ENCODE measurements around the gene SPTLC1. TPM values are rescaled to one million over a fixed set of nuclear protein-coding genes. Genes with fewer than 3 reads are reported as not detected.

Gene SPTLC1
- total and polyA plus RNA-seq, 2 of the 13 experiments (the other 11 are each of a cell fraction or from before 2014, with no cell fraction given): 56.2 to 72.5 TPM

DNA sequence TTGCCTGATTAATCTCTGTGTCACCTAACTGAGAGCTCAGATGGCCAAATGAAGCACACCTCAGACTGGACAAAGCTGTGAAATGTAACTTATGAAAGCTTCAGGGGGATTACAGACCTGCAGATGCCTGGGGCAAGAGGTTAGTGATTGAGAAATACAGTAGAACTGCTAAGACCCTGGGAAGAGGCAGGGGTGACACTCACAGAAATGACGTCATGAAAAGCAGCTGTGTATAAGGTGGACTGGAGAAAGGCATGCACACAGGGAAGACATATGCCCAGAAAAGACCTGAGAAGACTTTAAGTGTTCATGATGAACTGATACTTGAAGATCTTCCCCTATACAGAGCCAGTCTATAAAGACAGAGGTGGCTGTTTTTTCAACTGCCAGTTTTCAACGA lies 49.3 kb upstream of the SPTLC1 start:
- 23% methylated on average over 2 of the region's 2 CpGs for WGBS (ENCODE audit: low lambda C conversion rate)
- in situ Hi-C loops (cut with HindIII; ENCODE audit: extremely low pct_ligation_motif_present, low pct_unique_long_range_greater_than_20kb): no loop called here
- Histone ChIP-seq H3K79me2 (ENCODE audit: insufficient read depth, low read length) (no peaks in the 10 kb centered on the region), H3K9ac (ENCODE audit: insufficient read depth, low read depth, low read length) (no peak overlapping the region), H3K36me3 (replicated peaks in 1 of 2; ENCODE audit: control insufficient read depth in 1 of 2, insufficient read depth in 2 of 2, low read length in 2 of 2) (no peaks in the 10 kb centered on the region), H3K9me3 (ENCODE audit: low read length) (no peaks in the 10 kb centered on the region), H3K4me3 (replicated peaks in 1 of 3; ENCODE audit: insufficient read depth in 1 of 3, low read depth in 2 of 3, low read length in 3 of 3) (no peak overlapping the region), H2AFZ (ENCODE audit: low read length) (no peak overlapping the region), H3K4me1 (ENCODE audit: insufficient read depth, low read length) (no peaks in the 10 kb centered on the region), H4K20me1 (ENCODE audit: insufficient read depth, low read length) (no peaks in the 10 kb centered on the region), H3K27me3 (ENCODE audit: control insufficient read depth in 1 of 2, insufficient read depth in 2 of 2, low read length in 2 of 2) (peaks cover 0 to 17% of the 10 kb centered on the region in 2 experiments; a peak in 2 of 5 replicates), H3K27ac (ENCODE audit: extremely low read length, insufficient read depth, low read length) (no peak overlapping the region), H3K4me2 (ENCODE audit: low read depth, low read length) (no peak overlapping the region)
- POLR2A ChIA-PET: no interaction called here
- FAIRE-seq: no peak
- CTCF ChIA-PET (ENCODE audit: low intra/inter-chr PET ratio, low total read pairs): no interaction called here
- DNase-seq (ENCODE audit: low spot score): no peak
- no peak for ATAC-seq
- no TSS peak for BruUV-seq (replicated peaks)
- peak; percentile 98 for TF ChIP-seq ATF7 (IDR thresholded peaks at IDR 0.05)
- TF ChIP-seq ATF7 (CRISPR knock-in tag; IDR thresholded peaks at IDR 0.05): no peak
- no peak for TF ChIP-seq FOSL1 (CRISPR knock-in tag; IDR thresholded peaks at IDR 0.05; ENCODE audit: borderline replicate concordance)
- peak; percentile 95 for TF ChIP-seq CREB1 (IDR thresholded peaks at IDR 0.05)
- TF ChIP-seq CREB1 (CRISPR knock-in tag; IDR thresholded peaks at IDR 0.05): no peak
- intact Hi-C loops (cut with micrococcal nuclease; ENCODE audit: unreplicated experiment): no loop called here

DNA sequence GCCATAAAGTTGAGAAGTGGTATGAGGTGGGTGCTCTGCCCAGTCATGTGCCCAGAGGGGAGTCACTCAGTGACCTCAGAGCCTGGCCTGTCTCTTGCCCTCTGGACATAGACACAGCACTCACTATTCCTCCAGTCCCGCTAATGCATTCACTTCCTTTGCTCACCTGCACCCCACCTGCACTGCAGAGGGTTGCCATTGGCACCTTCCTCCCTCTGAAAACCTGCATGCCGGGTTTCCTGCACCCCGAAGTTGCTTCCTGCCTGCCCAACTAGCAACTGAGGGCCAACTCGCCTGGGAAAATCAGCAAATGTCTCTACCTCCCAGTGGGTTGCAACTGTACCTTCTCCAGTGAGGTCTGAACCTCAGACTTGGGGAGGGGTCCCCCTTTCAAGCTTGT lies 48.1 kb upstream of the SPTLC1 start:
- no peak overlapping the region for H3K27ac ChIP-seq (ENCODE audit: extremely low read length, insufficient read depth, low read length)
- FAIRE-seq: no peak
- H3K36me3 ChIP-seq (replicated peaks in 1 of 2; ENCODE audit: control insufficient read depth in 1 of 2, insufficient read depth in 2 of 2, low read length in 2 of 2): no peaks in the 10 kb centered on the region
- no peak overlapping the region for H3K4me2 ChIP-seq (ENCODE audit: low read depth, low read length)
- no peaks in the 10 kb centered on the region for H4K20me1 ChIP-seq (ENCODE audit: insufficient read depth, low read length)
- H3K9ac ChIP-seq (ENCODE audit: insufficient read depth, low read depth, low read length): no peak overlapping the region
- BruUV-seq (replicated peaks): no TSS peak
- H3K9me3 ChIP-seq (ENCODE audit: low read length): no peaks in the 10 kb centered on the region
- 0% methylated on average over 1 of the region's 4 CpGs for WGBS (ENCODE audit: low lambda C conversion rate)
- DNase-seq (ENCODE audit: low spot score): no peak
- no peak for ATAC-seq
- POLR2A ChIA-PET: no interaction called here
- no peak overlapping the region for H2AFZ ChIP-seq (ENCODE audit: low read length)
- no peaks in the 10 kb centered on the region for H3K4me1 ChIP-seq (ENCODE audit: insufficient read depth, low read length)
- H3K79me2 ChIP-seq (ENCODE audit: insufficient read depth, low read length): no peaks in the 10 kb centered on the region
- in situ Hi-C loops (cut with HindIII; ENCODE audit: extremely low pct_ligation_motif_present, low pct_unique_long_range_greater_than_20kb) (no loop called here), intact Hi-C loops (cut with micrococcal nuclease; ENCODE audit: unreplicated experiment) (no loop called here)
- H3K4me3 ChIP-seq (replicated peaks in 1 of 3; ENCODE audit: insufficient read depth in 1 of 3, low read depth in 2 of 3, low read length in 3 of 3): no peak overlapping the region
- H3K27me3 ChIP-seq (ENCODE audit: control insufficient read depth in 1 of 2, insufficient read depth in 2 of 2, low read length in 2 of 2): peaks cover 0 to 25% of the 10 kb centered on the region in 2 experiments; a peak in 2 of 5 replicates
- CTCF ChIA-PET (ENCODE audit: low intra/inter-chr PET ratio, low total read pairs): no interaction called here
- TF ChIP-seq RAD21 (CRISPR knock-in tag; IDR thresholded peaks at IDR 0.05) (no peak), ZNF230 (CRISPR knock-in tag; IDR thresholded peaks at IDR 0.05) (no peak), ZNF558 (CRISPR knock-in tag; IDR thresholded peaks at IDR 0.05; ENCODE audit: borderline replicate concordance) (no peak), CHD2 (IDR thresholded peaks at IDR 0.05; ENCODE audit: low read depth, low read length) (no peak), ZNF577 (CRISPR knock-in tag; IDR thresholded peaks at IDR 0.05; ENCODE audit: borderline replicate concordance, low read depth) (no peak)
- TF ChIP-seq, protein P1, sequence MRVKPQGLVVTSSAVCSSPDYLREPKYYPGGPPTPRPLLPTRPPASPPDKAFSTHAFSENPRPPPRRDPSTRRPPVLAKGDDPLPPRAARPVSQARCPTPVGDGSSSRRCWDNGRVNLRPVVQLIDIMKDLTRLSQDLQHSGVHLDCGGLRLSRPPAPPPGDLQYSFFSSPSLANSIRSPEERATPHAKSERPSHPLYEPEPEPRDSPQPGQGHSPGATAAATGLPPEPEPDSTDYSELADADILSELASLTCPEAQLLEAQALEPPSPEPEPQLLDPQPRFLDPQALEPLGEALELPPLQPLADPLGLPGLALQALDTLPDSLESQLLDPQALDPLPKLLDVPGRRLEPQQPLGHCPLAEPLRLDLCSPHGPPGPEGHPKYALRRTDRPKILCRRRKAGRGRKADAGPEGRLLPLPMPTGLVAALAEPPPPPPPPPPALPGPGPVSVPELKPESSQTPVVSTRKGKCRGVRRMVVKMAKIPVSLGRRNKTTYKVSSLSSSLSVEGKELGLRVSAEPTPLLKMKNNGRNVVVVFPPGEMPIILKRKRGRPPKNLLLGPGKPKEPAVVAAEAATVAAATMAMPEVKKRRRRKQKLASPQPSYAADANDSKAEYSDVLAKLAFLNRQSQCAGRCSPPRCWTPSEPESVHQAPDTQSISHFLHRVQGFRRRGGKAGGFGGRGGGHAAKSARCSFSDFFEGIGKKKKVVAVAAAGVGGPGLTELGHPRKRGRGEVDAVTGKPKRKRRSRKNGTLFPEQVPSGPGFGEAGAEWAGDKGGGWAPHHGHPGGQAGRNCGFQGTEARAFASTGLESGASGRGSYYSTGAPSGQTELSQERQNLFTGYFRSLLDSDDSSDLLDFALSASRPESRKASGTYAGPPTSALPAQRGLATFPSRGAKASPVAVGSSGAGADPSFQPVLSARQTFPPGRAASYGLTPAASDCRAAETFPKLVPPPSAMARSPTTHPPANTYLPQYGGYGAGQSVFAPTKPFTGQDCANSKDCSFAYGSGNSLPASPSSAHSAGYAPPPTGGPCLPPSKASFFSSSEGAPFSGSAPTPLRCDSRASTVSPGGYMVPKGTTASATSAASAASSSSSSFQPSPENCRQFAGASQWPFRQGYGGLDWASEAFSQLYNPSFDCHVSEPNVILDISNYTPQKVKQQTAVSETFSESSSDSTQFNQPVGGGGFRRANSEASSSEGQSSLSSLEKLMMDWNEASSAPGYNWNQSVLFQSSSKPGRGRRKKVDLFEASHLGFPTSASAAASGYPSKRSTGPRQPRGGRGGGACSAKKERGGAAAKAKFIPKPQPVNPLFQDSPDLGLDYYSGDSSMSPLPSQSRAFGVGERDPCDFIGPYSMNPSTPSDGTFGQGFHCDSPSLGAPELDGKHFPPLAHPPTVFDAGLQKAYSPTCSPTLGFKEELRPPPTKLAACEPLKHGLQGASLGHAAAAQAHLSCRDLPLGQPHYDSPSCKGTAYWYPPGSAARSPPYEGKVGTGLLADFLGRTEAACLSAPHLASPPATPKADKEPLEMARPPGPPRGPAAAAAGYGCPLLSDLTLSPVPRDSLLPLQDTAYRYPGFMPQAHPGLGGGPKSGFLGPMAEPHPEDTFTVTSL (CRISPR knock-in tag; IDR thresholded peaks at IDR 0.05; ENCODE audit: borderline replicate concordance): no peak
- TF ChIP-seq, protein P2, sequence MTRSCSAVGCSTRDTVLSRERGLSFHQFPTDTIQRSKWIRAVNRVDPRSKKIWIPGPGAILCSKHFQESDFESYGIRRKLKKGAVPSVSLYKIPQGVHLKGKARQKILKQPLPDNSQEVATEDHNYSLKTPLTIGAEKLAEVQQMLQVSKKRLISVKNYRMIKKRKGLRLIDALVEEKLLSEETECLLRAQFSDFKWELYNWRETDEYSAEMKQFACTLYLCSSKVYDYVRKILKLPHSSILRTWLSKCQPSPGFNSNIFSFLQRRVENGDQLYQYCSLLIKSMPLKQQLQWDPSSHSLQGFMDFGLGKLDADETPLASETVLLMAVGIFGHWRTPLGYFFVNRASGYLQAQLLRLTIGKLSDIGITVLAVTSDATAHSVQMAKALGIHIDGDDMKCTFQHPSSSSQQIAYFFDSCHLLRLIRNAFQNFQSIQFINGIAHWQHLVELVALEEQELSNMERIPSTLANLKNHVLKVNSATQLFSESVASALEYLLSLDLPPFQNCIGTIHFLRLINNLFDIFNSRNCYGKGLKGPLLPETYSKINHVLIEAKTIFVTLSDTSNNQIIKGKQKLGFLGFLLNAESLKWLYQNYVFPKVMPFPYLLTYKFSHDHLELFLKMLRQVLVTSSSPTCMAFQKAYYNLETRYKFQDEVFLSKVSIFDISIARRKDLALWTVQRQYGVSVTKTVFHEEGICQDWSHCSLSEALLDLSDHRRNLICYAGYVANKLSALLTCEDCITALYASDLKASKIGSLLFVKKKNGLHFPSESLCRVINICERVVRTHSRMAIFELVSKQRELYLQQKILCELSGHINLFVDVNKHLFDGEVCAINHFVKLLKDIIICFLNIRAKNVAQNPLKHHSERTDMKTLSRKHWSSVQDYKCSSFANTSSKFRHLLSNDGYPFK (CRISPR knock-in tag; IDR thresholded peaks at IDR 0.05; ENCODE audit: borderline replicate concordance): no peak
